Measurements from ENCODE around the gene CPA2.

Gene CPA2

GRCh38 chr7:130286881-130287280, 20.2 kb downstream of the CPA2 start:
- no peak for DNase-seq

DNA sequence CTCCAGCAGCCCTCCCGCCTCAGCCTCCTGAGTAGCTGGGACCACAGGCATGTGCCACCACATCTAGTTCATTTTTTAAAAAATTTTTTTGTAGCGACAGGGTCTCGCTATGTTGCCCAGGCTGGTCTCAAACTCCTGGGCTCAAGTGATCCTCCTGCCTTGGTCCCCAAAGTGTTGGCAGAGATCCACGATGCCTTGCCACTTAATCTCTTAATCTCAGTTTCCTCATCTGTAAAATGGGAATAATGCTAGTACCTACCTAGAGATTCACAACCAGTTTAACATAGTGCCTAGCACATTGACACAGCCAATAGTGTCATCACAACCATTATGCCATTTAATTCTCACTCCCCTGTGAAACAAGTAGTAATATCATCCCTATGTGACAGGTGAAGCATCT, 21.5 kb downstream of the CPA2 start:
- no peak for DNase-seq

DNA sequence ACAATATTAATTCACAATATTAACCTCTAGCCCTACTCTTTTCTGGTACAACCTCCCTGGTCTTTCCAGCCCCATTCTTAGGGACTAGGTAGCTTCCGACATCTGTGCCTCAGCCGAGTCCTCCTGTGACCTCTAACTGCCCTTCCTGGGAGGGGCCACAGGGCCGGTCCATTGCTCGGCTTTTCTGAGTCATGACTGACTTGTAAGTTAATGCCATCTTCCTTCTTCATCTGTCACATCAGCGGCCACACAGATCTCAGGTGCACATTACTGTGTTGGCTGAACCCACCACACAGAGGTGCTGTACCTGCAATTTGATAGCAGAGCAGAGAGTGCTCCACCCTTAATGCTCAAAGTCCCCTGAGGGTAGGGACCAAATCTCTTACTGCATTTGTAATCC, 22.2 kb downstream of the CPA2 start:
- peak; percentile 14 for DNase-seq

- DNase-seq = no peak
These were observed 22.8 kb downstream of the CPA2 start for GRCh38 chr7:130289478-130289877.

DNA sequence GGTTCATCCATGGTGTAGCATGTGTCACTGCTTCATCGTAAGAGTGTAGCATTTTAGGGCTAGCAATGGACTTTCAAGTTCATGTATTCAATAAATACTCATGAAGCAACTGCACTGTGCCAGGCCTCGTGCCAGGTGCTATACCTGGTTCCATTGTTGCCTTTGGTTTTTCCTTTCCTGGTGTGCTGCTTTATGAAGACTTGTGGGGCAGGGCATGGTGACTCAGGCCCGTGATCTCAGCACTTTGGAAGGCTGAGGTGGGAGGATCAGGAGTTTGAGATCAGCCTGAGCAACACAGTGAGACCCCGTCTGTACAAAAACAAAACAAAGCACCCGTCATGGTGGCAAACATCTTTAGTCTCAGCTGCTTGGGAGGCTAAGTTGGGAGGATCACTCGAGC, 24.1 kb downstream of the CPA2 start:
- DNase-seq = no peak

- no peak for DNase-seq
These were observed 26.1 kb downstream of the CPA2 start, which contains the start of gene CPA4 for GRCh38 chr7:130292682-130293257. Gene CPA4 (plus strand): TSS chr7:130293161. CDS start chr7:130293181, 20 bp downstream.

DNA sequence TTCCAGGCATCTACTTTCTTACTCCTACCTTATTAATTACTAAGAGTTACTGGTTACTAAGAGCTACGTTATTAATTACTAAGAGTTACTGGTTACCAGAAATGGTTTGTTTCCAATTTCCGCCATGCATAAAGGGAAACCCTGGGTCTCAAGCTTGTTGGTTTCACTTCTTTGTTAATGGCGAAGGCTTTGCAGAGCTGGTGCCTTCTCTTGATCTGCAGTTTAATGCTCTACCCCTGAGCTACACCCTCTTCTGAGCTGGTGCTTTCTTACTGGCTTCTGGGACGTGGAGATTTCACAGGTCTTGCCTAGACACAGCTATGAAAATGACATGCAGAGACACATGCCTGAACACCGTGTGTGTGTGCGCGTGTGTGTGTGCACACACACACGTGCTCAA, 26.9 kb downstream of the CPA2 start:
- no peak for DNase-seq

DNA sequence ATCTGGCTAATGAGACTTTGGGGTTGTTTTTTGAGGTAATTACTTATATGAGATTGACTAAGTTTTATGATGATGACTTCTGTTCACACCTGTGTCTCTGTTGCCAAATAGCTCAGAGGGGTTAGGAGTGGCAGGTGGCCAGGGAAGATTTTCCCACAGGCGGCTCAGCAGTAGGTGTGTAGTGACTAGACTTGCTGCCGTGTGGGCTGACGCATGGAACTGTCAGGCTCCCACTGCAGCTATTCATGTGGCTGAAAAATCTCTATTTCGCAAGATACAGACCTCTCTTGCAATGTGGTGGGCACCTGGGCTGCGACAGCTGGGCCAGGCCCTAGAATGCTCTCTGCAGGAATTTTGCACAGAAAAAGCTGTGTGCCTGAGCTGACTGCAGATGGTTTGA, 27.7 kb downstream of the CPA2 start:
- peak; percentile 9 for DNase-seq

- DNase-seq = no peak
These were observed 29.7 kb downstream of the CPA2 start for GRCh38 chr7:130296221-130296951.

- no peak for DNase-seq
These were observed 31.2 kb downstream of the CPA2 start for GRCh38 chr7:130297628-130298543.

DNA sequence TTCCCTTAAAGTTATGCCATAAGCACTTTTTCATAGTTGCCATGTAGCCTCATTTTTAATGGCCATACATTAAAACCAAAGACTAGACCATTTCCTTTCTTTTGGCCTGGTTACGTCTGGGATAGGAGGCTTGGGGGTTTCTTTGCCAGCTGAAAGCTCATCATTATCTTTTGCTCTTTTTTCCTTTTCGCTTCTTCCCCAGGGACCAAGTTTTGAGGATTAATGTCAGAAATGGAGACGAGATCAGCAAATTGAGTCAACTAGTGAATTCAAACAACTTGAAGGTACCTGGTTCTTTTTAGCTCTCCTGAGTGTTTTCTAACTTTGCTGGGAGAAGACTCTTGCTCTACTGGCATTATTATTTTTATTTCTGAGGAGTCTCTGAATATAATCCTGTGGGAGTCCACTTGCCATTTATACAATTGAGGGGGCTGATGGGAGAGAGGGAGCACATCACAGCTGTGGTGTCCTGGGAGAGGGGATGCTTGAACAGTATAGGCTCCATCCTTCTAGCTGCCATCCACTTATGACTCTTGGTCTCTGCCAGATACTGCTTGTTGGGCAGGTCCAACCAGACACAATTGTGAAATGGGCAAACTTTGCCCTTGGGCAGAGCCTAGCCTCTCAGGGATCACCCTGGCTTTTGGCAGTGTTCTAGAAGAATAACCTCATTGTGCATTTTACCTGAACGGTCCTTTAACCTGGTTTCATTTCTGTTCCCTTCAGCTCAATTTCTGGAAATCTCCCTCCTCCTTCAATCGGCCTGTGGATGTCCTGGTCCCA, 32.1 kb downstream of the CPA2 start:
- DNase-seq = no peak

DNA sequence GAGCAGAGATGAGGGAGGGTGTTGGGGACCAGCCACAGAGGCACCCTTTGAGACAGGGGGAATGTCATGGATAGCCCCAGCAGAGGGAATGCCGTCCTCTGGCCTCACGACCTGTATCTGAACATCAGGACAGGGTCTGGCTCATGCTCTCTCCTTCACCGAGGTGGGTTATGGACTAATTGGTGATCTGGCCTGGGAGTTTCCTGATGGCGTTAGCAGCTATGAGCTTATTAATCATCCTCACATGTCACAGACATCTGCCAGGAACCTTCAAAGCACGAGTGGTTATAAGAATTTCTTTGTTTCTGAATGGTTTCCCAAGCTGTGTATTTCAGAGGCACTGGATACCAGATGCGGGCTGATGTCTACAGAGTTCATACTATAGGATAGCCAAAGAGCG, 33.2 kb downstream of the CPA2 start:
- DNase-seq = no peak

DNA sequence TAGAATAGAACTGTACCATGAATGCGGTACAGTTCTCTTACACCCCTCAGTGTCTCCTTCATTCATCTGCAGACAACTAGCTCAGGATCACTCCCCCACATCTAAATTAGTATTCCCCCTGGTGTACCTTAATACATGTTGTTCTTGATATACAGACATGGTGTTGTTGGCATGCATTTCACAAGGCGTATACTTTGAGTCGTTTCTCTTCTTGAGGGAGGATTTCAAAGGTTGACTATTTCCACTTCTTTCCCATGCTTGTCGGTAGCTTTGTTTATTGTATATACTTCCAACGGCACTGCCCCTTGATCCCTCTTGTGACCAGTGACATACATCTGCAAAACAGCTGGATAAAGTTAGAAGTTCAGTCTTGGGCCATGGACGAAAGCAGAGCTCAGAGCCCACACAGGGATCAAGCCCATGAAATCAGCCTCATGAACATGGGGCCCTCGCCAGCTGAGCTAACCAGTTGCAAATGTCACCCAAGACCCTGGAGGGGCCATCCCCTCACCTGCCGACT, 34.9 kb downstream of the CPA2 start:
- DNase-seq = no peak

DNA sequence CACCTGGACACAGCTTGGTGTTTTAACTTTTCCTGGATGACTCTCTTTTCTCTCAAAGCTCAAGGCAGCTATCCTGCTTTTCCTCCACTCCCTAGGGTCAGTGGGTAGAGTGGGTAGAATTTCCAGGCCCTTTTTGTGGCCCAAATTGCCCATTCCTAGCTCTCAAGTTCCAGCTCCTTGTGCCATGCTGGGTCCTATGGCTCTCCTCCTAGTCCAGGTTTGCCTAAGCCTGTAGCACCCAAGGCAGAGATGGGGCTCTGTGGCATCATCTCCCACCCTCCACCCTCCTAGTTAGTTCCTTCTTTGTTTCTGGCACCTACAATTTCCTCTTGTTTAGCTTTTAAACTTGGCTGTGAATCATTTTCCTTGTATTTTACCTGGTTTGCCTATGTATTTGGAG, 36.0 kb downstream of the CPA2 start:
- DNase-seq = no peak

DNA sequence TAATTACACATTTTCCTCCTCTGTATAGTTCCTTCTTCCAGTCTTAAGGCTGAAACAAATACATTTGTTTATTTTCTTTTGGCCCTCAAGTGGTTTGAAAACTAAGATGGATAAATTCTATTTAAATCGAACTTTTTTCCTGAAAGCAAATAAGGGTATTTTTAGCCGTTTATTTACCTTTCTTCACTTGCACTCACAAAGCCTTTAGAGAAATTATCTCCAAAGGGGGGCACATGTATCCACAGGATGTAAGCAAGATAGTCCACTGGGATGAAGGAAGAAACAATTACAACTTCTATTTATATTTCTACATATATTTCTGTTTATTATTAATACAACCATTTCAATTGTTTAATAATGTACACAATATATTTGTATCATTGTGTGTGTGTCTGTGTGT, 36.5 kb downstream of the CPA2 start:
- DNase-seq = no peak

DNA sequence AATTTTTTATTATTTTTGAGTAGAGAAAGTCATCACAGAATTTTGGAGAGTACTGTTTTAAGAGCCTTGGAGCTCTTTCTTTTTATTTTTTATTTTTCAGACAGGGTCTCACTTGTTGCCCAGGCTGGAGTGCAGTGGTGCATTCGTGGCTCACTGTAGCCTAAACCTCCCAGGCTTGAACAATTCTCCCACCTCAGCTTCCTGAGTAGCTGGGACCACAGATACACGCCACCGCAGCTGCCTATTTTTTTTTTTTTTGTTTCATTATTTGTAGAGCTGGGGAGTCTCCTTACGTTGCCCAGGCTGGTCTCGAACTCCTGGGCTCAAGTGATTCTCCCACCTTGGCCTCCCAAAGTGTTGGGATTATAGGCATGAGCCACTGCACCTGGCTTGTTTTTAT, 36.9 kb downstream of the CPA2 start:
- no peak for DNase-seq

- no peak for DNase-seq
These were observed 37.3 kb downstream of the CPA2 start for GRCh38 chr7:130303982-130304381.

DNA sequence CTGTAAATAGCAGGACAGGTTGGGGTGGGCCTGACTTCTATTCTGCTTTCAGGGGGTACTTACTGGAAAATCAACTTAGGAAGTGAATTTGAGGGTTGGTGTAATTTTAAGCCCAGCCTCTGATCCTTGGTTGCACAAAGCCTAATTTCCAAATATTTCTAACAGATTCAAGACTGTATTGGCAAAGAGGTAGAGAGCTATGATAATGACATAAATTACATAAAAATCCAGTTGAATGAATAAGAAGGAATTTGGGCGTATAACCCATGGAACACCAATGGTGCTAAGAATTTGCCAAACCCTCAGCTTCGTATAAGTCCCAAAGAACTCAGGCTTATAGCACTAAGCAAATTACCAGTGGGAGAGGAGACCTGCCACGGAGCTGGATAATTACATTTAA, 38.2 kb downstream of the CPA2 start:
- no peak for DNase-seq

DNA sequence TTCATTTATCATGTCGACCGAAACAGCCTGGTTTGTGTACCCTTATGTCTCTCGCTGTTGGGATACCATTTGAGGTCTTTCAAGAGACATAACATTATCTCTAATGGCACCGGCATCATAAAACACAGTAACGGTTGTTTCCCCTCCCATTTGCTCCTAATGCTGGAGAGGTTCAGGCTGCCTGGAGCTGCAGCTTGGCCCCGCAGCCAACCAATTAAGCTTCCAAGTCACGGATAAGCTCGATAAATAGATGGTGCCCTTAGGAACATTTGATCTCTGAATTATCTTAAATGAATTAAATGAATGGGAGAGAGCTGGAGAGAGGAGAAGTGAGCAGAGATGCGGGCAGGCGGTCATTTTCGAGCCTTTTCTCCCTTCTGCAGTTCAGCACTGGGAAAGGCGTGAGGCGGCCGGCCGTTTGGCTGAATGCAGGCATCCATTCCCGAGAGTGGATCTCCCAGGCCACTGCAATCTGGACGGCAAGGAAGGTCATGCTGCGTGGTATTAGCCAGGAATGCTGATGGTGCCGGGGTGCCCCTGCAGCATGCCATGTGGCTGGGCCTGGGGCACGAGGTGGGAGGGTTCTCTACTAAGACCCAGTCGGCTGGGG, 38.9 kb downstream of the CPA2 start:
- no peak for DNase-seq

GRCh38 chr7:130309986-130310385, 43.3 kb downstream of the CPA2 start:
- DNase-seq = no peak

DNA sequence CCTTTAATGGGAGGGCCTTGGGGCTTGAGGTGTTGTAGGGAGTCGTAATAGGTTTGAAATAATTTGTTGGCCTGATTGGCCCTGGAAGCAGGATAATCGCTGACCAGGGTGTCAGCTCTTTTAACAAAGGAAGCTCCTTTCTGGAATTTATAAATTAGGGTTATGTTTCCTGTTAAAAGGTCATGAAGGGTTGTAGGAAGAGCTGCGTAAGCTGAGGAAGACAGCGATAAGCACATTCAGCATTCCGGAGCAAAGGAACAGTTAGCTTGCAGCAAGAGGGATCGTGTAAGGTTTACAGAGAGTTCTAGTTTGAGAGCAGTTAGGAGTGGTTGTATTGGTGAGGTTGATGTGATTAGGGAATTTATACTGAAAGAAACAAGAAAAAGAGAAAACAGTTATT, 47.6 kb downstream of the CPA2 start:
- no peak for DNase-seq

DNA sequence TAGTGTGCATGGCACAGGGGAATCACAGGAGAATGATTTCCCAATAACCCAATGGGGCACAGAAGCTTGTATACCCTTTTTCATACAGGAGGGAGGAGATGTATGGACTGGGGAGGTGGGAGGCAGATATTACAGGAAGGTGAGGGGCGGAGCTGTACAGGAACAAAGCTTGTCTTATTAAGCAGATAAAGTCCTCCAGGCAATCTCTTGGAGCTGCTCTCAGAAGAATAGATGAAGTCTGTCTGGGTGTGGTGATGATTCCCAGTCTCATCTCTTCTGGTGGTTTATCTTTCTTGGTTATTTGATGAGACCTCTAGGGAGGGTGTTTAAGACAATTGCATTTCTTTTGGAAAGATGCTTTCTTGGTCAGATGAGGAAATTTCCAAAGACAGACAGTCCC, 52.9 kb downstream of the CPA2 start:
- DNase-seq = no peak

Measured in NCI-H2171 (cell line).